Measurements from ENCODE around the gene STK32C. TPM values are rescaled to one million over a fixed set of nuclear protein-coding genes. Genes with fewer than 3 reads are reported as not detected.
A peak's percentile ranks its signal among the peaks of the same experiment; 100 is the strongest.

The STK32C gene
- total RNA-seq, 6 experiments from 2014 or later, result 1.6 to 3.5 (median 2.1) TPM

DNA sequence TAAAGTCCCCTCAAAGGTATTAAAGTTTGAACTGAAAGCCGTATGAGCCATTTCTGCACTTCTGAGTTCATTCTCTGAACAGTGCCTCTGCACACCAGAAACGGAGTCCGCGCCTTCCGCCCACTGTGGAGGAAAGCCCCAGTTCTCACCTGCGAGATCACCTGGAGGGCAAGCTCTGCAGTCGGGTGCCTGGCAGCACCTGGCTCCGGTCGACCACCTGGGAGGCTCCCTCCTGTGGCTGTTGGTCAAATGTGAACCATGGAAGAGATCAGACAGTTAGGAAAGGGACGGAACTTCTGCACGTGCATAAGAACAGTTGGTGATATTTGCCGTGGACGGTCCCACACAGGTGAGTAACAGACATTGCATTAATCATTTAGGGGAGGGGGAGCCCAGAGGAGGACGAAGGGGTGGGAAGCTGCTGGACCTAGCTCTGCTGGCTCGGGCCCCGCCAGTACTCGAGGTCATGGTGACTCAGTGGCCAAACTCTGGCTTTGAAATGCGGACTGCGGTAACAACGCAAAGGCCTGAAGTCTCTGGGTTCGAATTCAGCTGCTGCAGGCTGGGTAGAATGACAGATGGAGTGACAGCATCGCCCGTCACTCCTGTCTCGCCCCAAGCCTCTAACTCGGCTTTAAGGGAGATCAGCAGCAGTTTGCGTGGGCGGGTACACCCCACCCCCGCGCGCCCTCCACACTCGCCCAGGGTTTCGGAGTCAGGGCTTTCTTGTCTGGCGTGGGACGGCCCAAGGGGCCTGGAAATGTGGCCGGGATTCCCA lies 122.7 kb downstream of the STK32C start:
- intact Hi-C loops (cut with DNase I), result no loop called here
- ATAC-seq, result no peak
- Histone ChIP-seq H3K27me3 (peaks cover 0 to 32% of the 10 kb centered on the region in 2 donors), H3K27ac (no peak overlapping the region), H3K9me3 (no peaks in the 10 kb centered on the region), H3K4me3 (no peak overlapping the region), H3K36me3 (no peaks in the 10 kb centered on the region), H3K4me1 (peaks cover 0 to 24% (median 0%) of the 10 kb centered on the region in 4 donors)
- DNase-seq, result peak in 2 of 3 donors; percentile 17 to 53
- 48% methylated on average over 16 of the region's 35 CpGs for WGBS (ENCODE audit: insufficient coverage, low coverage, low lambda C conversion rate, missing lambda C conversion rate)
- no peak for TF ChIP-seq POLR2A (IDR thresholded peaks at IDR 0.05)
- TF ChIP-seq, protein P1, sequence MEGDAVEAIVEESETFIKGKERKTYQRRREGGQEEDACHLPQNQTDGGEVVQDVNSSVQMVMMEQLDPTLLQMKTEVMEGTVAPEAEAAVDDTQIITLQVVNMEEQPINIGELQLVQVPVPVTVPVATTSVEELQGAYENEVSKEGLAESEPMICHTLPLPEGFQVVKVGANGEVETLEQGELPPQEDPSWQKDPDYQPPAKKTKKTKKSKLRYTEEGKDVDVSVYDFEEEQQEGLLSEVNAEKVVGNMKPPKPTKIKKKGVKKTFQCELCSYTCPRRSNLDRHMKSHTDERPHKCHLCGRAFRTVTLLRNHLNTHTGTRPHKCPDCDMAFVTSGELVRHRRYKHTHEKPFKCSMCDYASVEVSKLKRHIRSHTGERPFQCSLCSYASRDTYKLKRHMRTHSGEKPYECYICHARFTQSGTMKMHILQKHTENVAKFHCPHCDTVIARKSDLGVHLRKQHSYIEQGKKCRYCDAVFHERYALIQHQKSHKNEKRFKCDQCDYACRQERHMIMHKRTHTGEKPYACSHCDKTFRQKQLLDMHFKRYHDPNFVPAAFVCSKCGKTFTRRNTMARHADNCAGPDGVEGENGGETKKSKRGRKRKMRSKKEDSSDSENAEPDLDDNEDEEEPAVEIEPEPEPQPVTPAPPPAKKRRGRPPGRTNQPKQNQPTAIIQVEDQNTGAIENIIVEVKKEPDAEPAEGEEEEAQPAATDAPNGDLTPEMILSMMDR (IDR thresholded peaks at IDR 0.05), result no peak

DNA sequence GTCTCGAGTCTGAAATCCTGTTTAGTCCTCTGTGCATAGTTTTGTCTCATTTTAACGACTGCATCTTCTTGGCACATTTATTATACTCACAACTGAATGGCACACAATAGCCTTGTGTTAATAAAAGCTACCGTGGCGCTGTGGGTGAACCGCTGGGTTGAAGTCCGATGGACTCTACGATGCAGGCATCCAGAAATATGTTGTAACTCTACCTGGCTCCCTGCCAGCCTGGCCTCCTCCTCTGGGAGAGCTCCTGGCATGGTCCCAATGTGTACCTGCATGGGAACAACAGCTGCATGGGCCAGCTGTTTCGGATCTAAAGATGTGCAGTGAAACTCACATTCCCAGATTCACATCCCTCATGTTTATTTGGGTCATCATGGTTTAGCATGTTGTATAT lies 124.7 kb downstream of the STK32C start:
- ATAC-seq, result peak; percentile 78 to 91 (median 85)
- TF ChIP-seq POLR2A (IDR thresholded peaks at IDR 0.05), result no peak
- TF ChIP-seq, protein P1 (IDR thresholded peaks at IDR 0.05), result no peak
- DNase-seq, result peak; percentile 87 to 96 (median 88)
- H3K4me1 ChIP-seq, result peaks cover 0 to 24% (median 0%) of the 10 kb centered on the region in 4 donors
- no peaks in the 10 kb centered on the region for H3K9me3 ChIP-seq
- 28% methylated on average over 4 of the region's 8 CpGs for WGBS (ENCODE audit: insufficient coverage, low coverage, low lambda C conversion rate, missing lambda C conversion rate)
- no peak overlapping the region for H3K27ac ChIP-seq
- H3K4me3 ChIP-seq, result no peak overlapping the region
- peaks cover 0 to 27% of the 10 kb centered on the region in 2 donors for H3K27me3 ChIP-seq
- no peaks in the 10 kb centered on the region for H3K36me3 ChIP-seq
- intact Hi-C loops (cut with DNase I), result no loop called here

DNA sequence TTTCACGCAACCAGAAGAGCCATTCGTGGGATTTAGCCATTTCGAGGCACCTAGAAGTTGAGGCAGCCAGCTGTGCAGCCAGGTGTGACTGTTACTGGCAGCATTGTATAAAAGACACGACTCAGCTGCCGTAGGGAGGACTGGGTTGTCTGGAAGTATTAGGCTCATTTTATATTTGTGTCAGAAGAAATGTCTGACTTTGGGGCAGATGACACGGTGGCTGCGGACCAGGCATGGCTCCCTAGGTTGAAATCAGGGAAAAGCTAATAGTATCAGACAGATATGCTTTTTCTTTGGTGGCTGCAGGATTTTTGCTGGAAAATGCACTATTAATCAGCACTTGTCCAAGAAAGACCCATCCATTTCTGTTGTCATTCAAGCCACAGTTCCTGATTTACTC lies 125.2 kb downstream of the STK32C start:
- Histone ChIP-seq H3K27me3 (peaks cover 0 to 23% of the 10 kb centered on the region in 2 donors), H3K9me3 (no peaks in the 10 kb centered on the region), H3K27ac (no peak overlapping the region), H3K36me3 (no peaks in the 10 kb centered on the region), H3K4me3 (no peak overlapping the region), H3K4me1 (peaks cover 0 to 23% (median 0%) of the 10 kb centered on the region in 4 donors)
- WGBS (ENCODE audit: insufficient coverage, low coverage, low lambda C conversion rate, missing lambda C conversion rate), result 76% methylated on average over 4 of the region's 7 CpGs
- no peak for DNase-seq
- no peak for ATAC-seq
- intact Hi-C loops (cut with DNase I), result no loop called here
- TF ChIP-seq, protein P1 (IDR thresholded peaks at IDR 0.05), result no peak
- no peak for TF ChIP-seq POLR2A (IDR thresholded peaks at IDR 0.05)

DNA sequence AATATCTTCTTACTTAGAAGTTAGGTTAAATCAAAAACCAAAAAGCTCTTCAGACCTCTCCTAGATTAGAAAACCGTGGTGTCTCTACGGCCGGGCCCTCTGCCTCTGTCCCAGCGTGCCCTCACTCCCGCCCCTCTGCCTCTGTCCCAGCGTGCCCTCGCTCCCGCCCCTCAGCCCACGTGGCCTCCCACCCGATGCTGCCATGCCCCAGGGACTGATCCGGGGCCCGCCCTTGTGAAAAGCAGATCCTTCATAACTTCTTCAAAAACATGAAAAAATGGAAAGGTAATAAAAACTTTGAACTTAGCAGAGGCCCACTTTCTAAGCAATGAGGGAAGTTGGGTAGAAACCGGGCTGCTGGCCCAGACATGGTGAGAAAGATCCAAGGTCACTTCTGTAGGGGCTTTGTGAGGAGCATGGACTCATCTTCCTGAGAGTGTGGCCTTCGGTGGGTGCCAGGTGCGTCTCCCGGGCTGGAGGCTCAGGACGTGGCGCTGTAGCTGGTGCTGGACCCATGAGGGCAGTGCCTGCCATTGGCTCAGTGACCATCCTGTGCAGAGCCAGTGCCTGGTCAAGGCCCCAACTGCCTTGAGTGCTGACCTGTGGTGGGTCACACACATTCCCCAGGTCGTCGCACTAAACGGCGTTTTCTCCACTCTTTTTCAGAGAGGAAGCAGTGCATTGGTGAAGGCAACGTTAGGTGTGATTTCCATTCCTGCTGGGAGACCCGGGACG lies 125.9 kb downstream of the STK32C start:
- H3K4me1 ChIP-seq, result peaks cover 0 to 16% (median 0%) of the 10 kb centered on the region in 4 donors
- TF ChIP-seq POLR2A (IDR thresholded peaks at IDR 0.05), result no peak
- TF ChIP-seq, protein P1 (IDR thresholded peaks at IDR 0.05), result no peak
- H3K9me3 ChIP-seq, result no peaks in the 10 kb centered on the region
- no peak overlapping the region for H3K27ac ChIP-seq
- peaks cover 0 to 20% of the 10 kb centered on the region in 2 donors for H3K27me3 ChIP-seq
- intact Hi-C loops (cut with DNase I), result no loop called here
- DNase-seq (no peak), ATAC-seq (no peak)
- H3K36me3 ChIP-seq, result no peaks in the 10 kb centered on the region
- WGBS (ENCODE audit: insufficient coverage, low coverage, low lambda C conversion rate, missing lambda C conversion rate), result 71% methylated on average over 11 of the region's 25 CpGs
- H3K4me3 ChIP-seq, result no peak overlapping the region

Data from right lobe of liver (tissue), 6 donors.